ENCODE data around the gene GTPBP4. TPM values are rescaled to one million over a fixed set of nuclear protein-coding genes. Genes with fewer than 3 reads are reported as not detected.

Gene GTPBP4
- total RNA-seq, 1 experiment from 2014 or later = 142 TPM

DNA sequence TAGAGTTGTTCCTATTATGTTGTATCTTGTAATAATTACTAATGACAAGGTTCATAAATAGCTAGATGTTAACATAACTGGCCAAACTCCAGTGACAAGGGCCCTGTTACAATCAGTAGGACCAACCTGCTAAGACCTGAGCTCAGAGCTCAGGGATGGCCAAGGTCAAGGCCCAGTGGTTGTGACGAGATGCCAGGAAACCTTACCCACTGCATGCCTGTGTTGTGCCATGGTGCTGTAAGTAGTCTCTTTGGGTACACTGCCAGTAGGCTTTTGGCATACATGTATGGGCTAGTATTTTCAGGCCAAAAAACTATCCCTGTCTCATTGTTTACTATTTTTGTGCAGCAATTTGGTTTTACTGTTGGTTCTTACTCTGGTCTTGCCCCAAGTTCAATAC lies 45.4 kb downstream of the GTPBP4 start:
- TF ChIP-seq, protein P1, sequence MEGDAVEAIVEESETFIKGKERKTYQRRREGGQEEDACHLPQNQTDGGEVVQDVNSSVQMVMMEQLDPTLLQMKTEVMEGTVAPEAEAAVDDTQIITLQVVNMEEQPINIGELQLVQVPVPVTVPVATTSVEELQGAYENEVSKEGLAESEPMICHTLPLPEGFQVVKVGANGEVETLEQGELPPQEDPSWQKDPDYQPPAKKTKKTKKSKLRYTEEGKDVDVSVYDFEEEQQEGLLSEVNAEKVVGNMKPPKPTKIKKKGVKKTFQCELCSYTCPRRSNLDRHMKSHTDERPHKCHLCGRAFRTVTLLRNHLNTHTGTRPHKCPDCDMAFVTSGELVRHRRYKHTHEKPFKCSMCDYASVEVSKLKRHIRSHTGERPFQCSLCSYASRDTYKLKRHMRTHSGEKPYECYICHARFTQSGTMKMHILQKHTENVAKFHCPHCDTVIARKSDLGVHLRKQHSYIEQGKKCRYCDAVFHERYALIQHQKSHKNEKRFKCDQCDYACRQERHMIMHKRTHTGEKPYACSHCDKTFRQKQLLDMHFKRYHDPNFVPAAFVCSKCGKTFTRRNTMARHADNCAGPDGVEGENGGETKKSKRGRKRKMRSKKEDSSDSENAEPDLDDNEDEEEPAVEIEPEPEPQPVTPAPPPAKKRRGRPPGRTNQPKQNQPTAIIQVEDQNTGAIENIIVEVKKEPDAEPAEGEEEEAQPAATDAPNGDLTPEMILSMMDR (IDR thresholded peaks at IDR 0.05; ENCODE audit: unreplicated experiment) = no peak
- peaks cover 9% of the 10 kb centered on the region for H3K36me3 Mint-ChIP-seq (ENCODE audit: insufficient read depth, unreplicated experiment)

DNA sequence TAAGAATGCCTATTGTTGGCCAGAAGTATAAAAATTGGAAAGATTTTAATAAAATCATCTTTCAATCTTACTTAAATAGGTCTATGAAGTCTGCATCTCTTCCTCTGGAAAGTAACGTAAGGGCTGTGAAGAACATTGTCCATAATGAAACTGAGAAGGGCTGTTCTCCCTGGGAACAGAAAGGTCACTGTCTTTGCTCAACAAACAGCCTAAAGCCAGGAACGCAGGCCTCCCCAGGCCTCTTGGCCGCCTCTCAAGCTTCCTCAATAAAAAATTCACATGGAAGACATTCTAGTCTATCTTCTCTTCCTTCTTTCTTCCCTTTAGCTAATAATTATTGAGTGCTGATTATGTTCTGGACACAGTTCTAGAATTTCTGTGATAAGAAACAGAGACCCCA lies 46.5 kb downstream of the GTPBP4 start:
- Mint-ChIP-seq H3K9me3 (ENCODE audit: unreplicated experiment) (no peaks in the 10 kb centered on the region), H3K4me3 (ENCODE audit: unreplicated experiment) (no peak overlapping the region), H3K27ac (ENCODE audit: low read depth, unreplicated experiment) (no peak overlapping the region), H3K4me1 (ENCODE audit: insufficient read depth, unreplicated experiment) (peaks cover 19% of the 10 kb centered on the region), H3K27me3 (ENCODE audit: insufficient read depth, unreplicated experiment) (no peaks in the 10 kb centered on the region), H3K36me3 (ENCODE audit: insufficient read depth, unreplicated experiment) (peaks cover 9% of the 10 kb centered on the region)
- intact Hi-C loops (cut with micrococcal nuclease) = no loop called here
- POLR2A ChIA-PET = interaction anchor here (0.6 to 9.2 kb wide), 5 partner anchors 15 to 1922 kb away, joined by 4 to 217 read pairs (median 6); partner anchors contain the start of genes IDI1, LARP4B and WDR37
- TF ChIP-seq, protein P1 (IDR thresholded peaks at IDR 0.05; ENCODE audit: unreplicated experiment) = no peak
- no TSS peak for BruUV-seq (replicated peaks)
- CTCF ChIA-PET = interaction anchor here (0.7 kb wide), 1 partner anchor 702 kb away, joined by 3 read pairs; no protein-coding TSS in a partner anchor
- no peak for DNase-seq (ENCODE audit: unreplicated experiment)

More for the DNA sequence above, 45.4 kb downstream of the GTPBP4 start:
- no peak for DNase-seq (ENCODE audit: unreplicated experiment)
- intact Hi-C loops (cut with micrococcal nuclease) = no loop called here
- H3K27ac Mint-ChIP-seq (ENCODE audit: low read depth, unreplicated experiment) = no peak overlapping the region
- POLR2A ChIA-PET = interaction anchor here (0.8 to 9.2 kb wide), 3 partner anchors 19 to 47 kb away, joined by 4 to 217 read pairs (median 4); partner anchors contain the start of genes GTPBP4, IDI1 and WDR37
- no peaks in the 10 kb centered on the region for H3K27me3 Mint-ChIP-seq (ENCODE audit: insufficient read depth, unreplicated experiment)
- H3K4me1 Mint-ChIP-seq (ENCODE audit: insufficient read depth, unreplicated experiment) = peaks cover 19% of the 10 kb centered on the region
- CTCF ChIA-PET = interaction anchor here (0.8 to 1.1 kb wide), 2 partner anchors 13 to 19 kb away, joined by 3 to 4 read pairs; no protein-coding TSS in a partner anchor
- no TSS peak for BruUV-seq (replicated peaks)
- H3K9me3 Mint-ChIP-seq (ENCODE audit: unreplicated experiment) = no peaks in the 10 kb centered on the region
- H3K4me3 Mint-ChIP-seq (ENCODE audit: unreplicated experiment) = no peak overlapping the region

DNA sequence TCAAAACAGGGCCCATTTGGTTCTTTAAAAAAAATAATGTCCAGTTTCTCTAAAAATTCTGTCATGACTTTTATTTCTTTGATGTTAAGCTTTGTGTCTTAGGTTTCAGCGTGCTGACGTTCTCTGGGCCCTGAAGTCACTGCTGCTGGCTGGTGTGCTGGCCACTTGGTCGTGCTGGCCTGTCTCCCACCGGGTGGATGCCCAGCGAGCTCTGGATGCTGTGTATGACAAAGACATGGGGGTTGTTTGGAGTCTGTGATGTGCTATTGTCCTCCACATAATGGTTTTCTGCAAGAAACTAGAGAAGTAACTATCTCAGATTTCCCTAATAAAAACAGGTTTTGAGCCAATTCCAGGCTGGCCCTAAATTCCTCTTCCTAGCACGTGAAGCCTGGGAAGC lies 47.0 kb downstream of the GTPBP4 start:
- Mint-ChIP-seq H3K27ac (ENCODE audit: low read depth, unreplicated experiment) (peak overlapping the region; percentile 89), H3K36me3 (ENCODE audit: insufficient read depth, unreplicated experiment) (peaks cover 12% of the 10 kb centered on the region), H3K4me3 (ENCODE audit: unreplicated experiment) (no peak overlapping the region), H3K9me3 (ENCODE audit: unreplicated experiment) (no peaks in the 10 kb centered on the region), H3K27me3 (ENCODE audit: insufficient read depth, unreplicated experiment) (no peaks in the 10 kb centered on the region), H3K4me1 (ENCODE audit: insufficient read depth, unreplicated experiment) (peaks cover 19% of the 10 kb centered on the region)
- DNase-seq (ENCODE audit: unreplicated experiment) = no peak
- TF ChIP-seq, protein P1 (IDR thresholded peaks at IDR 0.05; ENCODE audit: unreplicated experiment) = no peak
- intact Hi-C loops (cut with micrococcal nuclease) = no loop called here
- no TSS peak for BruUV-seq (replicated peaks)
- ChIA-PET POLR2A (interaction anchor here (1.7 to 9.2 kb wide), 5 partner anchors 11 to 104 kb away, joined by 6 to 217 read pairs (median 24); partner anchors contain the start of genes GTPBP4, IDI1, LARP4B and WDR37), CTCF (interaction anchor here (0.7 kb wide), 4 partner anchors 41 to 702 kb away, joined by 3 to 4 read pairs (median 3); no protein-coding TSS in a partner anchor)

DNA sequence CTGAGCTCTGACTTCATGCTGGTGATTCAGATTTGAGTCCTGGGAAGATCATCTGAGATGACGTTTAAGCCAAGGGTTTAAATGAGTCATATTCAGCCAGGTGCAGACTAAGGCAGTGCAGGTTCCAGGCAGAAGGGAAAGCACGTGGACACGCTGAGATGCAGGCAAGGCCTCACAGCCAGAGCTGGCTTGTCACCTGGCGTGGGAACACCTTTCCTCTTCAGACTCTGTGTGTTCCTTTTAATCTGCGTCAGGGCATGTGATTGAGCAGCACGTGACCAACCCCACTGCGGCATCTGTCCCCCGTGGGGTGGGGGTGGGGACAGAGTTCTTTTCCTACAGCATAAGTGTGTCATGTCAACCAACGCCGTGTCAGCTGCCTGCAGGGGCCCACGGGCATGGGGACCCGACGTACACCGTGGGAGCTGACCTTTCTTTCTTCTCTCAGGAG lies 48.1 kb downstream of the GTPBP4 start:
- peak; percentile 90 for DNase-seq (ENCODE audit: unreplicated experiment)
- ChIA-PET POLR2A (interaction anchor here (0.6 to 9.2 kb wide), 10 partner anchors 8 to 1748 kb away, joined by 3 to 217 read pairs (median 6); partner anchors contain the start of genes GTPBP4, IDI1, LARP4B and WDR37), CTCF (no interaction called here)
- peak overlapping the region; percentile 89 for H3K27ac Mint-ChIP-seq (ENCODE audit: low read depth, unreplicated experiment)
- TF ChIP-seq, protein P1 (IDR thresholded peaks at IDR 0.05; ENCODE audit: unreplicated experiment) = no peak
- peaks cover 24% of the 10 kb centered on the region for H3K36me3 Mint-ChIP-seq (ENCODE audit: insufficient read depth, unreplicated experiment)
- no peaks in the 10 kb centered on the region for H3K9me3 Mint-ChIP-seq (ENCODE audit: unreplicated experiment)
- no TSS peak for BruUV-seq (replicated peaks)
- H3K27me3 Mint-ChIP-seq (ENCODE audit: insufficient read depth, unreplicated experiment) = no peaks in the 10 kb centered on the region
- intact Hi-C loops (cut with micrococcal nuclease) = no loop called here
- H3K4me1 Mint-ChIP-seq (ENCODE audit: insufficient read depth, unreplicated experiment) = peaks cover 19% of the 10 kb centered on the region
- H3K4me3 Mint-ChIP-seq (ENCODE audit: unreplicated experiment) = peak overlapping the region; percentile 28
